Measurements from ENCODE around the gene MS4A18. TPM values are rescaled to one million over a fixed set of nuclear protein-coding genes. Genes with fewer than 3 reads are reported as not detected.
"Not testable (repeated sequence)": the region's sequence is repeated elsewhere in the genome, so short reads cannot be mapped to it uniquely, and the experiment has no call there.

The MS4A18 gene
- total RNA-seq: not detected in 3 replicates
- long read RNA-seq: 0 reads

DNA sequence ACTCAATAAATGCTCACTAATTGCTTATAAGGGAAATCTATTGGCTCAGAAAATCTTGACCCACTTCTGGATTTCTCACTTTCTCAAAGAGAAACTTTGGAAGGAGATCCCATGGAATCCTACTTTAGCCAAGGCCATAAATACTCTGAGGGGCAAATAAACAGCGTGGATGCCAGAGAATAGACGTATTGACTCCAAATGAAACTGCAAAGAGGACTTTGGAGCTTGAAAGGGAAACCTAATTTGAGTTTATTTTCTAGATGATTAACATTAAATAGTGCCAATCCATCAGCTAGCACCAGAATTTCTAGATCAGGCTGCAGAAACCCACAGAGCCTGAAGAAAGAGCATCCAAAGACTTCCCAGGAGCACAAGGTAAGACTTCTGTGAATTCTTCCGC is at the start of gene MS4A18:
MS4A18 (plus strand) TSS at position 301 of the 400 bp plus-strand sequence.
- Mint-ChIP-seq H3K4me1 (ENCODE audit: low read depth) (no peaks in the 10 kb centered on the region), H3K27ac (ENCODE audit: unreplicated experiment) (no peak within 1 kb of the TSS), H3K4me3 (ENCODE audit: unreplicated experiment) (no peak within 1 kb of the TSS), H3K27me3 (ENCODE audit: low read depth) (peaks cover 50% of the 10 kb centered on the region), H3K9me3 (ENCODE audit: low read depth) (no peaks in the 10 kb centered on the region), H3K36me3 (ENCODE audit: low read depth) (no peaks in the 10 kb centered on the region)
- TF ChIP-seq, protein P1, sequence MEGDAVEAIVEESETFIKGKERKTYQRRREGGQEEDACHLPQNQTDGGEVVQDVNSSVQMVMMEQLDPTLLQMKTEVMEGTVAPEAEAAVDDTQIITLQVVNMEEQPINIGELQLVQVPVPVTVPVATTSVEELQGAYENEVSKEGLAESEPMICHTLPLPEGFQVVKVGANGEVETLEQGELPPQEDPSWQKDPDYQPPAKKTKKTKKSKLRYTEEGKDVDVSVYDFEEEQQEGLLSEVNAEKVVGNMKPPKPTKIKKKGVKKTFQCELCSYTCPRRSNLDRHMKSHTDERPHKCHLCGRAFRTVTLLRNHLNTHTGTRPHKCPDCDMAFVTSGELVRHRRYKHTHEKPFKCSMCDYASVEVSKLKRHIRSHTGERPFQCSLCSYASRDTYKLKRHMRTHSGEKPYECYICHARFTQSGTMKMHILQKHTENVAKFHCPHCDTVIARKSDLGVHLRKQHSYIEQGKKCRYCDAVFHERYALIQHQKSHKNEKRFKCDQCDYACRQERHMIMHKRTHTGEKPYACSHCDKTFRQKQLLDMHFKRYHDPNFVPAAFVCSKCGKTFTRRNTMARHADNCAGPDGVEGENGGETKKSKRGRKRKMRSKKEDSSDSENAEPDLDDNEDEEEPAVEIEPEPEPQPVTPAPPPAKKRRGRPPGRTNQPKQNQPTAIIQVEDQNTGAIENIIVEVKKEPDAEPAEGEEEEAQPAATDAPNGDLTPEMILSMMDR (IDR thresholded peaks at IDR 0.05): no peak
- DNase-seq (ENCODE audit: low spot score): no peak

DNA sequence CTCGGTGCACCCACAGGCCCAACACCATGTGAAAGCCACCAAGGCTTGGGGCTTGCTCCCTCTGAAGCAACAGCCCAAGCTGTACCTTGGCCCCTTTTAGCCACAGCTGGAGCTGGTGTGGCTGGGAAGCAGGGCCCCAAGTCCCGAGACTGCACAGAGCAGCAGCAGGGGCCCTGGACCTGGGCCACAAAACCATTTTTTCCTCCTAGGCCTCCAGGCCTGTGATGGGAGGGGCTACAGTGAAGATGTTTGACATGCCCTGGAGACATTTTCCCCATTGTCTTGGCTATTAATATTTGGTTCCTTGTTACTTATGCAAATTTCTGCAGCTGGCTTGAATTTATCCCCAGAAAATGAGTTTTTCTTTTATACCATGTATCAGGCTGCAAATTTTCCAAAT is 46.3 kb upstream of the MS4A18 start:
- H3K27me3 Mint-ChIP-seq (ENCODE audit: low read depth); H3K4me3 Mint-ChIP-seq (ENCODE audit: unreplicated experiment); DNase-seq (ENCODE audit: low spot score); H3K27ac Mint-ChIP-seq (ENCODE audit: unreplicated experiment); H3K4me1 Mint-ChIP-seq (ENCODE audit: low read depth); H3K36me3 Mint-ChIP-seq (ENCODE audit: low read depth): not testable (repeated sequence)
- peaks cover 40% of the 10 kb centered on the region for H3K9me3 Mint-ChIP-seq (ENCODE audit: low read depth)

DNA sequence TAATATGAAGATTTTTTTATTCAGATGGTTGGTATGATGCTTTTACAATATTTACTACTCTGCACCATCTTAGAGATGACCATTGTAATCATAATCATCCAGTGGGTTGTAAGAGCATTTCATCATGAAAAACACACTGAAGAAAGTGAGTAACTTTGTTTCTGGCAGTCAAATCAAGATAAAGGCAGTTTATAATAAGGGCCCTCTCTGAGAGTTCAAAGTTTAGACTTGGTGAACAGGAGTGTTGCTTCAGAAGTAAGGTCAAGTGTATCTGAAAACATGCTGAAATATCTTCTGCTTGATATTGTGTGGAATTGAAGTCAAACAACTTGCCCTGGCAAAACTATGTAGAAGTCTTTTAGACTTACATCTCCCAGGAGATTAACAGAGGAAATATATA is 44.6 kb upstream of the MS4A18 start:
- H3K9me3 Mint-ChIP-seq (ENCODE audit: low read depth): peaks cover 42% of the 10 kb centered on the region
- no peak overlapping the region for H3K4me3 Mint-ChIP-seq (ENCODE audit: unreplicated experiment)

DNA sequence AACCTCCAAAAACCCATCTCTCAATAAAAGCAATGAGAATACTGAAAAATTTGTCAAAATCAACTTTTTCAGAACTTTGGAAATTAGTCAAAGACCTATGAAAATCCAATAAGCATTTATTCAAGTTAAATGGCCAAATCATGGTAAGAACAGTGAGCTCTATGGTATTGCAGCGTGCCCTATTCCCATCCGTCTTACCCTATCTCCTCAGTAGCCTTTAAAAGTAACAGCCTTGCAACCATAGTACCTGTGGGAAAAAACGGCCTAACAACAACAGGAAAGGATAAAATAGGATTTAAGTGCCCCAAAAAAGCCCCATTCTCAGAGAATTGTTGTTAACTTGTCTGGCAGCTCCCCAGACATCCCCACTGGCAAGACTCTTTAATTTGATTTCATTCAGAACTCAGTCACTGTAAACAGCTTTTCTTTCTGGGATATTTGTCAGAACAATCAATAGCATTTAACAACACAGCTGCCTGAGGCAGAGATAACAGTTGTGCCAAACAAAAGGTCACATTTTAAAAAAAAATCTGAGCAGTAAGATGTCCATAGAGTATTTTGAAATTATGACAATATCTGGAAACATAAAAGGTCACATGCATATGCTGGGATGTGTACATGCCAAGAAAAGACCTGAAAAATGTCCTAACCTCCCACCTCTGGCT is 43.9 kb upstream of the MS4A18 start:
- Mint-ChIP-seq H3K4me3 (ENCODE audit: unreplicated experiment) (no peak overlapping the region), H3K27ac (ENCODE audit: unreplicated experiment) (no peak overlapping the region), H3K9me3 (ENCODE audit: low read depth) (peaks cover 42% of the 10 kb centered on the region), H3K4me1 (ENCODE audit: low read depth) (peaks cover 5% of the 10 kb centered on the region), H3K27me3 (ENCODE audit: low read depth) (peaks cover 2% of the 10 kb centered on the region), H3K36me3 (ENCODE audit: low read depth) (no peaks in the 10 kb centered on the region)
- no peak for DNase-seq (ENCODE audit: low spot score)
- TF ChIP-seq, protein P1 (IDR thresholded peaks at IDR 0.05): no peak

More for the DNA sequence above, 44.6 kb upstream of the MS4A18 start:
- DNase-seq (ENCODE audit: low spot score): no peak
- TF ChIP-seq, protein P1 (IDR thresholded peaks at IDR 0.05): no peak
- Mint-ChIP-seq H3K36me3 (ENCODE audit: low read depth) (no peaks in the 10 kb centered on the region), H3K27ac (ENCODE audit: unreplicated experiment) (no peak overlapping the region), H3K4me1 (ENCODE audit: low read depth) (peaks cover 5% of the 10 kb centered on the region), H3K27me3 (ENCODE audit: low read depth) (peaks cover 2% of the 10 kb centered on the region)

DNA sequence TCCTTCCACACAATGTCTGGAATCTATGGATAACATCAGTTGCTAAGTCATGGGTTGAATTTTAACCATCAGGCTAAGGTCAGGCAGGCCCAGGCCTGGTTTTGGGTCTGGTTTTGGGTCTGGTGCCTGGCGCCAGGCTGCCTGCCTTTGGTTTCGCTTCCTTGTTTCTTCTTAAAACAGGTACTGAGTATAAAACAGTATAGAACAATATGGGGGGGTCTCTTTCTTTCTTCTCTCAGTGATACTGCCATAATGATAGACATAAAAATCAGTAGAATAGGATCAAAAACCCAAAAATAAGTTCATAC is 40.0 kb upstream of the MS4A18 start:
- not testable (repeated sequence) for H3K36me3 Mint-ChIP-seq (ENCODE audit: low read depth); H3K27me3 Mint-ChIP-seq (ENCODE audit: low read depth); DNase-seq (ENCODE audit: low spot score); H3K27ac Mint-ChIP-seq (ENCODE audit: unreplicated experiment); H3K4me3 Mint-ChIP-seq (ENCODE audit: unreplicated experiment); H3K4me1 Mint-ChIP-seq (ENCODE audit: low read depth)
- peaks cover 23% of the 10 kb centered on the region for H3K9me3 Mint-ChIP-seq (ENCODE audit: low read depth)

DNA sequence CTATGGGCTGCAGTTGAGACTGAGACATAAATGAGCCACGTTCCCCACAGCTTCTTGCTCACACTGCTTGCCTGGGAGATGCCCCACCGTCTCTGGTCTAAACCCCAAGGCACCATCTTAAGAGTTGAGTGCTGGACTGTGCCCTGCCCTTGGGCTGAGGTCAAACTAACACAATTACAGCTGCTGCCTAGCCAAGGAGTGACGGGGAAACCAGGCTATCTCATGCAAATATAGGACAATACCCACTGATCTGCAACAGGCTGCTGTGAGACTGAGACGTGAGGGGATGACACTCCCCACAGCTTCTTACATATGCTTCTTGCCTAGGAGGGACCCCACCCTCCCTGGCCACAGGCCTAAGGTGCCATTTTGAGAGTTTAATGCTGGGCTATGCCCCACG is 32.9 kb upstream of the MS4A18 start:
- Mint-ChIP-seq H3K4me3 (ENCODE audit: unreplicated experiment) (no peak overlapping the region), H3K9me3 (ENCODE audit: low read depth) (peaks cover 7% of the 10 kb centered on the region), H3K27me3 (ENCODE audit: low read depth) (peaks cover 19% of the 10 kb centered on the region), H3K27ac (ENCODE audit: unreplicated experiment) (no peak overlapping the region), H3K4me1 (ENCODE audit: low read depth) (no peaks in the 10 kb centered on the region), H3K36me3 (ENCODE audit: low read depth) (no peaks in the 10 kb centered on the region)
- DNase-seq (ENCODE audit: low spot score): no peak
- TF ChIP-seq, protein P1 (IDR thresholded peaks at IDR 0.05): no peak
